GM19328 (cell line): ENCODE data around the gene NUDT16L1.

Experiments
- ATAC-seq: cut with Tn5 transposase; IDR thresholded peaks from one replicate; pipeline ENCODE4 v1.9.1; 2021; ENCODE audit warnings: mild to moderate bottlenecking, moderate library complexity; ENCODE audit not compliant: unreplicated experiment

NUDT16L1 gene

DNA sequence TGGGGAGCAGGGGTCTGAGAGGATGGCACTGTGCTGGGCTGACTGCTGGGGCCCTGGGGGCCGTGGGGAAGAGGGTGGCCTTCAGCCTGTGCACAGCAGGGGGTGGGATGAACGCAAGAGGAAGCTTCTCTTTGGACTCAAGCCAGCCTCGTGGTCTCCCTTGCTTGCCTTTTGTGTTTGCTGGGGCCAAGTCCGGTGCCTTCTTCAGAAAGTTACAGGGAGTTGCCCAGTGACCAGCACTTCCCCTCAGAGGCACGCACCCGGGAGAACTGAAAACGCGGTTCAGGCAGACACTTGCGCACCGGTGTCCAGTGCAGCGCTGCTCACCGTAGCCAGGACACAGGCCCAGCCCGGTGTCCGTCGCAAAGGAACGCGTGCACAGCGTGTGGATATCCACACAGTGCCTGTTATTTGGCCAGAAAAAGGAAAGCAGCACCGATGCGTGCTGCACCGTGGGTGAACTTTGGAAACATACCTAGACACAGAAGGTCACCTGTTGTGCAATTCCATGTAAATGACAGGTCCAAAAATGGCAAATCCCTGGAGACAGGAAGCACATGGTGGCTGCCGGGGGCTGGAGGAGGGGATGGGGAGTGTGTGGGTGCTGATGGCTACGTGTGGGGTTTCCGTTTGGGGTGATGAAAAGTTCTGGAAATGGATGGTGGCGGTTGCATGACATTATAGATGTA lies 29.4 kb upstream of the NUDT16L1 start:
- ATAC-seq: no peak

DNA sequence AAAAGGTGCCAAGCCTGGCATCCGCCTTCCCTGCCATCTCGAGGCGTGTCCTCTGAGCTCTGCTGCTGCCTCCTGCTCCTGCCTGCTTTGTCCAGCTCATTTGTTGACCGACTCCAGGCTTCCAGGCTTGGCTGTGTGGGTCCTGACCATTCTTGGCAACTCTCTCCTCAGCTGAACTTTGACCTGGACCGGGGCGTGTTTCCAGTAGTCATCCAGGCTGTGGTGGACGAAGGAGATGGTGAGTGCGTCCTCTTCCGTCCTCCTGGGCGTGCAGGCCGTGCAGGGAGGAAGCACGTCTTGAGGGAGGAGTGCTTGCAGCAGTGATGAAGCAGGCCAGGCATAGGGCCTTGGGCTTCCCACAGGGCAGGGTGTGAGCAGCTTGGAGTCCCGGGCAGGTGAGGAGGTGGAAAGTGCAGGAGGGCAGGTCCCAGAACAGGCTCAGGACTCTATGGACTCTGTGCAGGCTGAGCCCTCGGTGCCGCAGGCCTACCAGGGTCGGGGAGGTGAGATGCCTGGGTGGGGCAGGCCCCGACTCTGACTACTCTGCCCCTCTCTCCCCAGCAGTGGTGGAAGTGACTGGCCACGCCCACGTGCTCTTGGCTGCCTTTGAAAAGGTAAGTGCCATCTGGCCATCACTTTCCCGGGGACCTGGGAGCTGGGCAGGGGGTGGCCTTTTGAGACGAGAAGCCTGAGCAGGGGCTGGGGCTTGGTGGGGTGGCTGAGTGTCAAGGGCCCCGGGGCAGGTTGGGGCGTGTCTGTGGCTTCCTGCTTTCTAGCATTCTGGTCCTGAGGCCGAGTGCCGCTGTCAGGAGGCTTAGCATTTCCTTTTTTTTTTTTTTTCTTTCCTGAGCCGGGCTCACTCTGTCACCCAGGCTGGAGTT lies 28.6 kb upstream of the NUDT16L1 start:
- no peak for ATAC-seq

DNA sequence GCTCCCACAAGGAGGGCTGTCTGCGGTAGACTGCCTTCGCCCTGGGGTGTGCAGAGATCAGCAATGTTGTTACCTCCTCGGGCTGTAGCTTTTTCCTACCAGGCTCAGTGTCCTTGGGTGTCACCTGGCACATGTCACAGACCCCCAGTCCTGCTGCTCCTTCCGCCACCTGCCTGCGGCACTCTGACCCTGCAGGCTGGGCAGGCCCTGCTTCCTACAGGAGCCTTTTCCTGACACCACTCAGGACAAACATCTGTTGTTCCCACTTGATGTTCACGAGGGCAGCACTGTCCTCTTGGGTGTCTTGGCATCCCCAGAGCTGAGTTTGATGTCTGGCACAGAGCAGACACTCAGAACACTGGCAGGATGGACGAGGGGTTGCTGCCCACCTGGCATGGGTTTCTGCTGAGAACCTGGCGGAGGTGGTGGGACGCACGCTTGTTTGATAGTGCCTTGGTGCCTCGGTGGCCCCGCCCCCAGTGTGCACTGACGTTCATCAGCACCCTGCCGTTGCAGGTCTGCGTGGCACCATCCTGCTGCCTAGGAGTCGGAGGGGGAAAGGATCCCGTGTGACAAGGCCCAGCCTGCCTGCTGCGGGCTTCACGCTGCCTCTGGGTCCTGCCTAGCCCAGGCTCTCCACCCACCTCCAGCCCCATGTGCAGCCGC lies 26.7 kb upstream of the NUDT16L1 start:
- ATAC-seq: no peak

- ATAC-seq: no peak
These were observed 26.0 kb upstream of the NUDT16L1 start for GRCh38 chr16:4667203-4667963.

DNA sequence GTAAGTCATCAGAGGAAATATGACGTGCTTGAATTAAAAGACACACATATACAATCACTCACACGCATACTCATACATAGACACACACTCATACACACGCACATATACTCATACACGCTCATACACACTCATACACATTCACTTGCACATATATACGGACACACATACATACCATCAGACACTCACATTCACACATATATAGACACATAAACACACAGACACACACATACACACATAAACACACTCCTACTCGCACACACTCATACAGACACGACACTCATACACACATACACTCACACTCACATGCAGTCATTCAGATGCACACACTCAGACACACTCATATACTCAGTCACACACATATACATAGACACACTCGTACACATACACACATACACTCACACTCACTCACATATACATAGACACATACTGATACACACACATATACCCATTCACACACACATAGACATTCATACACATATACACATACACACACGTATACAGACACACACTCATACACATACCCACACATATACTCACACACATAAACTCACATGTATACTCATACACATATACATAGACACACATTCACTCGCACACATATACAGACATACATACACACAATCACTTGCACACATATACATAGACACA lies 24.9 kb upstream of the NUDT16L1 start:
- no peak for ATAC-seq

- ATAC-seq: no peak
These were observed 19.8 kb upstream of the NUDT16L1 start for GRCh38 chr16:4673387-4674046.

- no peak for ATAC-seq
These were observed 18.3 kb upstream of the NUDT16L1 start for GRCh38 chr16:4674926-4675530.

DNA sequence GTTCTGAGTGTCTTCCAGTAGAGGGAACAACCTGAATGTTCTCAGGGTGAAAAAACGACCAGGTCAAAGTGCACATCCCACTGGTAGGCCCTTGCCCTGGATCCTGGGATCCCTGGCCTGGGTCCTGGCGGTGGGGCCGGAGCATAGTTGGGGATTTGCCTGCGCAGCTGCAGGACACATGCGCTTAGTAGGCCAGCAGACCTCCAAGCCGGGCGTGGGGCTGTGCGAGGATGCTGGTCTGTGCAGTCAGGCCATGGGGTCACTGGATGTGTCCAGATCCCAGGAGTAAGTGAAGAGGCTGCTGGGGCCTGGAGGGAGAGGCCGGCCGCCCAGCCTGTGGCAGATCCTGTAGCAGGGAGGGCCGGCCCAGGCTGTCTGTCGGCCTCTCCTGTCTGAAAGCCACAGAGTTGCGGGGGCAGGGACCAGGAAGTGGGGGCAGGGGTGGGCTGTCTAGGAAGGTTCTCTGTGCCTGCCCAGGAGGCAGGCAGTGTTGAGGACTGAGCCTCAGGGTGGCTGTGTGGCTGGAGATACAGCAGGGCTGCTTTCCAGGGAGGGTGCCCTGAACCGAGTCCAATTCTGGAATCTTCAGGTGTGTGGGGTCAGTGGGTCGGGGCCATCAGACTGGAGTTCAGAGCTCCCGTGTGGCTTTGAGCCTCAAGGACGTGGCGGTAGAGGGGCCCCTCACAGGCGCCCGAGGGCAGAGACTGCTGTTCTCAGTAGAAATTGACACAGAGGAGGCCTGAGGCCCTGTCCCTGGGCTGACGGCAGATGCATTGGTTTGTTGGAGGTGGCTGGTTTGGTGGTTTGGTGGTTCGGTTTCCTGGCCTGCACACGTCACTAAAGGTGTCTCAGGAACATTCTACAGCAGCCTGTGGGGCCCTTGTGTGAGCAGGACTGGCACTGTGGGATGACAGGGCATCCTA lies 17.2 kb upstream of the NUDT16L1 start:
- no peak for ATAC-seq

DNA sequence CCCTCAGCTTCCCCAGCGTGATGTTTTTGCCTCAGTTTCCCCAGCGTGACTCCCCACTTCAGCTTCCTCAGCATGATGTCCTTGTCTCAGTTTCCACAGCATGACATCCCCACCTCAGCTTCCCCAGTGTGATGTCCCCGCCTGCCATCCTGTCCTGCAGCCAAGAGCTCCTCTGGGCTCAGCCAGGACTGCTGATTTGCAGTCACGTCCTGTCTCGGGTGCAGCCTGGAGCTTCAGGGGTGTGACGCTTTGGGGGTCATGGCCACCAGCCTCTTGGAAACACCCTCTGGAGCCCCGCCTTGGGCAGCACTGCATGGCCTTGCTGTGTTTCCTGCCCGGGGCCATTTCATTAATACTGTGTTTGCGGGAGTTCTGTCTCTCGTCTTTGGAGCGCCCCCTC lies 16.5 kb upstream of the NUDT16L1 start:
- ATAC-seq: no peak

- no peak for ATAC-seq
These were observed 16.0 kb upstream of the NUDT16L1 start for GRCh38 chr16:4677390-4677789.

DNA sequence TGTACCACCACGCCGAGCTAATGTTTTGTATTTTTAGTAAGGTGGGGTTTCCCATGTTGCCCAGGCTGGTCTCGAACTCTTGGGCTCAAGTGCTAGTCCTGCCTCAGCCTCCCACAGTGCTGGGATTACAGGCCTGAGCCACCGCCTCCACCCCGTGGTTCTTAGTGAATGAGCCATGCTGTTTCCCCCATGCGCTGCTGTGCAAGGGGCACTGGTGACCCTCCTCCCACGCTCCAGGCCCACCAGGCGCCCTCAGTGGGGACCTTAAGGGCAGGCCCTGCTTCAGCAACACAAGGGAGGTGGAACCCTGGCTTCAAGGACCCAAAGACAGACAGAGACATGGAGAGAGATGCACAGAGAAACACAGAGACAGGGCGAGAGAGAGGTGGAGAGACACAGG lies 15.4 kb upstream of the NUDT16L1 start:
- ATAC-seq: no peak

DNA sequence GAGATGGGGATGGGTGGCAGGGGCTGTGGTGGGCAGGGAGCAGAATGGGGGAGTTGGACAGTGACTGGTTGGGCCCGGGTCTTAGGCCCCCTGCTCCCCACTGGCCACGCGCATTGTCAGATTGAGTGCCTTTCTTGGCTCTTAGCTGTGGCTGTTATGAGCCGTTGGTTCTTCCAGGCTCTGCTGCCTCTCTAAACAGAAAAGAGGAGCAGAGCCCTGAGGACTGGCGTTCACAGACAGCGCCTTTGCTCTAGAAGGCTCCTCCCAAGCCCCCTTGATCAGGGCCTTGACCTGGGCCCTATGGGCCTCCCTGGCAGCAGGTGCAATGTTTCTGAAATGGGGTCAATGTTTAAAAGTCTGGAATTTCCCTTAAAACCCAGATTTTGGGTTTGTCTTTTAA lies 14.8 kb upstream of the NUDT16L1 start:
- ATAC-seq: no peak

DNA sequence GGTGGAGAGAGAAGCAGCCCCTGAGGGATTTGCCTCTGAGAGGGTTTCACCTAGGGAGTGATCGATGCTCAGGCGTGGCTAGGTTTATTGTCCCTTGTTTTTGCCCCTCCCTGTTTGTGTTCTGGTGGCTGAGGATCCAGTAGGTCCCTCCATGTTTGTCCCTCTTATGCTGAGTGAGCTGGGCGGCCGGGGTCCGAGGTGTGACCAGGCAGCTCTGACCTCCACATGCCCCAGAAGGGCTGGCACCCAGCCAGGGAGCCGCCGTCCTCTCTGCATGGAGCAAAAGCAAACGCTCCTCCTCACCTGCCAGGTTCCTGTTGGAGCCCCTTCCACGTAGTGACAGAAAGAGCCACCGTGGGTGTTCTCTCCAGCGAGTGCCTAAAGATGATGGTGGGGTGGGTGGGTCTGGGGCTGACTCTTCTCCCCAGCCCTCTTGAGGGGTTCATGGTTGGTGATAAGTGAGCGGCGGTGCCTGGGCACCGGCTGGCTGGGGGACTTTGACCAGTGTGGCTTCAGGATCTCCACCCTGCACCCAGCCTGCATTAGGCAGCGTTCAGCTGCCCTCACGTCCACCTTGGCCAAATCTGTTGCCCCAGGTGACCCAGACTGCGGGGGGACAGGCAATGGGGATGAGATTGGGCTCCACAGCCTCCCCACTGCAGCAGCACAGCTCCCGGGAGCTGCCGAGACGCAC lies 14.1 kb upstream of the NUDT16L1 start:
- ATAC-seq: no peak

GRCh38 chr16:4679850-4680636 lies 13.3 kb upstream of the NUDT16L1 start:
- ATAC-seq: no peak

DNA sequence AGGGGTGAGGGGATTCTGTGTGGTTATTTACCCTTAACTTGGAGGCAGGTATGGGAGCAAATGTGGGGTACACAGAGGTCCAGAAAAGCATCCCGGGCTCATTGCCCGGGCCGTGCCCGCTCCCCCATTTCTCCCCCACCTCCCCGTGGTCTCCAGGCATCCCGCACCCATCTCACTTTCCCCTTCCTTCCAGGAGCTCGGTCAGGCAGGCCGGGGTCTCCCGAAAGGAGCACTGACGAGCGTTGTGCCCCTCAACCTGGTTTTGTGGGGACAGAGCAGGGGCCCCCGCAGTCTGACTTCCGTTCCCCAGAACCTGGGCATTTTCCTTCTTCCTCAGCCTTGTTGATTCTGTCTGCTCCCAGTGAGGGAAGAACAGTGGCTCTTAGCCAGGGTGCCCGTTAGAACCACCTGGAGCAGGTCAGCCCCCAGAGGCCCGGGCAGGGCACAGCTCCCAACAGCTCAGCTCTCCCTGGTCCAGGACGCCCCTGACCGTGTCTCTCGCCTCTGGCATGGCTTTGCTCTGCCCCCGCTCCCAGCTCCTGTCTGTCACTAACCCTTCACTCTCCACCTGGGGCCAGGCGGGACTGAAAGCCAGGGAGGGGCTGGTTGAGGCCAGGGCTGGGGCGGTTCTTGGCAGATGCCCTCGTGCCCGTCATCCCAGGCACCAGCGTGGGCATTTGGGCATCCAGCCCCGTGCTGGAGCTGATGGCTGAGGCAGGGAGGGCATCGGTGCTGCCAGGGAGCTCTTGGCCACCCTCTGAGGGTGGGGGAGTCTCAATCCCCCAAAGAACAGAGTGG lies 12.5 kb upstream of the NUDT16L1 start:
- no peak for ATAC-seq

DNA sequence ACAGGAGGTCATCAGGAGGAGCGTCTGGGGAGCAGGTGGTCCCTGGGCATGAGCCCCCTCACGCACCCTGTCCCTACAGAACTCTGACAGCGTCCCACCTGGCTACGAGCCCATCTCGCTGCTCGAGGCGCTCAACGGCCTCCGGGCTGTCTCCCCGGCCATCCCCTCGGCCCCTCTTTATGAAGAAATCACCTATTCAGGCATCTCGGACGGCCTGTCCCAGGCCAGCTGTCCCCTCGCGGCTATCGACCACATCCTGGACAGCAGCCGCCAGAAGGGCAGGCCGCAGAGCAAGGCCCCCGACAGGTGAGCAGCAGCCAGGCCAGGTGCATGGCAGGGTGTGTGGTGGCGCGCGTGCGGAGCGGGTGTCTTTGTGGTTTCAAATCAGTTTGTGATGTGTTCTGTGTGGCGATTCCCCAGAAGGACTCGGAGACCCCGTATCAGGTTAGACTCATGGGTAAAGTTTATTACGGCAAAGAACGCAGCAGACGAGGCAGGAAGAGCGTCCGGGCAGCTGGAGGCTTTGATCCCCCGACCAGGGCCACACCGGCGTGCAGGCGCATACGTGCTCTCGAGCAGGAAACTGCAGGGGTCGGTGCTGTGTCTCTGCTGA lies 11.8 kb upstream of the NUDT16L1 start:
- no peak for ATAC-seq
